Measurements from ENCODE around the gene ANO10.
"Not testable (repeated sequence)": the region's sequence is repeated elsewhere in the genome, so short reads cannot be mapped to it uniquely, and the experiment has no call there.

The ANO10 gene

GRCh38 chr3:43627360-43627759 is 5.5 kb upstream of the ANO10 start:
- DNase-seq = no peak

- DNase-seq = no peak
Measured at GRCh38 chr3:43624619-43625305, 3.0 kb upstream of the ANO10 start.

- DNase-seq = no peak
Measured at GRCh38 chr3:43620831-43621655, 768 bp downstream of the ANO10 start.

GRCh38 chr3:43619588-43619987 is 2.2 kb downstream of the ANO10 start:
- no peak for DNase-seq

GRCh38 chr3:43618142-43618541 is 3.7 kb downstream of the ANO10 start:
- no peak for DNase-seq

GRCh38 chr3:43616034-43616433 is 5.8 kb downstream of the ANO10 start:
- no peak for DNase-seq

- no peak for DNase-seq
Measured at GRCh38 chr3:43615133-43615532, 6.7 kb downstream of the ANO10 start.

- no peak for DNase-seq
Measured at GRCh38 chr3:43613976-43614375, 7.8 kb downstream of the ANO10 start.

- DNase-seq = no peak
Measured at GRCh38 chr3:43612419-43612818, 9.4 kb downstream of the ANO10 start.

GRCh38 chr3:43609406-43609805 is 12.4 kb downstream of the ANO10 start:
- no peak for DNase-seq

GRCh38 chr3:43608751-43609150 is 13.1 kb downstream of the ANO10 start:
- DNase-seq = no peak

GRCh38 chr3:43606284-43606683 is 15.5 kb downstream of the ANO10 start:
- DNase-seq = no peak

- DNase-seq = not testable (repeated sequence)
Measured at GRCh38 chr3:43599959-43600358, 21.9 kb downstream of the ANO10 start.

GRCh38 chr3:43597961-43598360 is 23.9 kb downstream of the ANO10 start:
- no peak for DNase-seq

- DNase-seq = not testable (repeated sequence)
Measured at GRCh38 chr3:43596178-43596577, 25.6 kb downstream of the ANO10 start.

GRCh38 chr3:43595280-43595679 is 26.5 kb downstream of the ANO10 start:
- not testable (repeated sequence) for DNase-seq

GRCh38 chr3:43593588-43593987 is 28.2 kb downstream of the ANO10 start:
- DNase-seq = not testable (repeated sequence)

- DNase-seq = not testable (repeated sequence)
Measured at GRCh38 chr3:43591866-43592265, 29.9 kb downstream of the ANO10 start.

- no peak for DNase-seq
Measured at GRCh38 chr3:43587303-43587702, 34.5 kb downstream of the ANO10 start.

GRCh38 chr3:43584043-43584826 is 37.6 kb downstream of the ANO10 start:
- no peak for DNase-seq

- no peak for DNase-seq
Measured at GRCh38 chr3:43583481-43583880, 38.3 kb downstream of the ANO10 start.

- no peak for DNase-seq
Measured at GRCh38 chr3:43582866-43583265, 38.9 kb downstream of the ANO10 start.

GRCh38 chr3:43581343-43581742 is 40.5 kb downstream of the ANO10 start:
- DNase-seq = no peak

- DNase-seq = no peak
Measured at GRCh38 chr3:43580181-43580580, 41.6 kb downstream of the ANO10 start.
